ENCODE results near the gene CHAC2. TPM values are rescaled to one million over a fixed set of nuclear protein-coding genes. Genes with fewer than 3 reads are reported as not detected.

CHAC2 gene
- total and polyA plus RNA-seq, 2 of the 13 experiments (the other 11 are each of a cell fraction or from before 2014, with no cell fraction given): 1.7 to 10.7 TPM

GRCh38 chr2:53768242-53768542 lies 588 bp downstream of the CHAC2 start (continued):
- TF ChIP-seq ZNF704 (CRISPR knock-in tag; IDR thresholded peaks at IDR 0.05; ENCODE audit: borderline replicate concordance) (0 out of 2 replicates have a peak, but pooled peaks have one; percentile 6), AGO1 (IDR thresholded peaks at IDR 0.05; ENCODE audit: low read depth, low read length, poor library complexity, severe bottlenecking) (peak; percentile 17), KLF9 (CRISPR knock-in tag; IDR thresholded peaks at IDR 0.05; ENCODE audit: low read depth) (no peak), U2AF2 (IDR thresholded peaks at IDR 0.05; ENCODE audit: low read depth, low read length) (no peak), CCDC6 (CRISPR knock-in tag; IDR thresholded peaks at IDR 0.05) (no peak), ZNF660 (CRISPR knock-in tag; IDR thresholded peaks at IDR 0.05; ENCODE audit: borderline replicate concordance, low read depth) (no peak), SP140L (CRISPR knock-in tag; IDR thresholded peaks at IDR 0.05; ENCODE audit: borderline replicate concordance) (no peak), ZFP1 (CRISPR knock-in tag; IDR thresholded peaks at IDR 0.05) (0 out of 2 replicates have a peak, but pooled peaks have one; percentile 8)

GRCh38 chr2:53769318-53769945 lies 1.8 kb downstream of the CHAC2 start:
- in situ Hi-C loops (cut with HindIII; ENCODE audit: extremely low pct_ligation_motif_present, low pct_unique_long_range_greater_than_20kb): no loop called here
- TF ChIP-seq MAFK (conservative IDR thresholded peaks at IDR 0.05 in 1 of 2, IDR thresholded peaks at IDR 0.05 in 1 of 2; ENCODE audit: low read length in 2 of 2) (peak; percentile 9 to 23; a peak in 1 of 4 replicates), FOXJ3 (CRISPR knock-in tag; IDR thresholded peaks at IDR 0.05; ENCODE audit: borderline replicate concordance) (no peak), ZNF687 (CRISPR knock-in tag; IDR thresholded peaks at IDR 0.05) (peak; percentile 13; the same call in 1 of the 2 replicates), ZBTB4 (CRISPR knock-in tag; IDR thresholded peaks at IDR 0.05; ENCODE audit: borderline replicate concordance) (peak; percentile 31; the same call in 1 of the 2 replicates), ZMYM4 (CRISPR knock-in tag; IDR thresholded peaks at IDR 0.05) (0 out of 2 replicates have a peak, but pooled peaks have one; percentile 14)

More at GRCh38 chr2:53769318-53769945, 1.8 kb downstream of the CHAC2 start:
- no peaks in the 10 kb centered on the region; the same call in none of the 2 replicates for H4K20me1 ChIP-seq (ENCODE audit: insufficient read depth, low read length)
- intact Hi-C loops (cut with micrococcal nuclease; ENCODE audit: unreplicated experiment): no loop called here
- H3K27me3 ChIP-seq (ENCODE audit: control insufficient read depth in 1 of 2, insufficient read depth in 2 of 2, low read length in 2 of 2): no peaks in the 10 kb centered on the region; a peak in 1 of 5 replicates
- H3K79me2 ChIP-seq (ENCODE audit: insufficient read depth, low read length): peaks cover 60% of the 10 kb centered on the region
- no peak overlapping the region for H3K4me3 ChIP-seq (replicated peaks in 1 of 3; ENCODE audit: insufficient read depth in 1 of 3, low read depth in 2 of 3, low read length in 3 of 3)
- WGBS (ENCODE audit: low lambda C conversion rate): 93% methylated on average over 15 of the region's 15 CpGs
- CTCF ChIA-PET (ENCODE audit: low intra/inter-chr PET ratio, low total read pairs): no interaction called here
- POLR2A ChIA-PET: interaction anchor here (7.0 kb wide), 1 partner anchor 16 kb away, joined by 53 read pairs; the partner anchor contains the start of genes ASB3 and ERLEC1
- FAIRE-seq (no peak), ATAC-seq (no peak), DNase-seq (ENCODE audit: low spot score) (no peak)
- H3K36me3 ChIP-seq (replicated peaks in 1 of 2; ENCODE audit: control insufficient read depth in 1 of 2, insufficient read depth in 2 of 2, low read length in 2 of 2): peaks cover 2 to 16% of the 10 kb centered on the region in 2 experiments; a peak in 4 of 5 replicates
- BruUV-seq (replicated peaks): no TSS peak
- peaks cover 36% of the 10 kb centered on the region for H3K4me1 ChIP-seq (ENCODE audit: insufficient read depth, low read length)
- no peak overlapping the region; the same call in 1 of the 2 replicates for H3K4me2 ChIP-seq (ENCODE audit: low read depth, low read length)
- no peak overlapping the region for H2AFZ ChIP-seq (ENCODE audit: low read length)
- H3K9me3 ChIP-seq (ENCODE audit: low read length): no peaks in the 10 kb centered on the region
- no peak overlapping the region for H3K27ac ChIP-seq (ENCODE audit: extremely low read length, insufficient read depth, low read length)
- H3K9ac ChIP-seq (ENCODE audit: insufficient read depth, low read depth, low read length): no peak overlapping the region
